HepG2 (cell line): Measurements from ENCODE around the gene POU2F2.

ENCODE experiments used
- ATF1 ChIP-seq: IDR thresholded peaks from 2 replicates; pipeline ENCODE4 v1.6.1; 2016; ENCODE audit warnings: mild to moderate bottlenecking, control low read depth
- BHLHE40 ChIP-seq: IDR thresholded peaks from 2 replicates; pipeline ENCODE4 v1.6.1; 2011; ENCODE audit warnings: low read length, improper control_type of control experiment
- HOXA7 ChIP-seq: sonication (generic); formaldehyde crosslinking; IDR thresholded peaks from 2 replicates; pipeline ENCODE4 v1.8.1; 2022; ENCODE audit warnings: mild to moderate bottlenecking, missing genetic modification reagents, moderate library complexity
- JUND ChIP-seq: sonication (generic); formaldehyde crosslinking; IDR thresholded peaks from 2 replicates; pipeline ENCODE4 v1.8.0; 2022; ENCODE audit warnings: mild to moderate bottlenecking, missing genetic modification reagents
- NFRKB ChIP-seq: fragments of 450-650 bp; IDR thresholded peaks from 2 replicates; pipeline ENCODE4 v1.6.1; 2017
- REL ChIP-seq: sonication (generic); formaldehyde crosslinking; conservative IDR thresholded peaks from 2 replicates; pipeline ENCODE4 v1.8.0; 2022; ENCODE audit warnings: mild to moderate bottlenecking, missing genetic modification reagents, moderate library complexity
- ZNF24 ChIP-seq: fragments of 450-650 bp; IDR thresholded peaks from 2 replicates; pipeline ENCODE4 v1.6.1; 2017; ENCODE audit warnings: antibody characterized with exemption, mild to moderate bottlenecking
- ZNF543 ChIP-seq: sonication (generic); formaldehyde crosslinking; IDR thresholded peaks from 2 replicates; pipeline ENCODE4 v1.4.0; 2020; ENCODE audit warnings: mild to moderate bottlenecking, missing genetic modification reagents
- TF ChIP-seq, protein P1 (sequence below): sonication (generic); formaldehyde crosslinking; IDR thresholded peaks from 2 replicates; pipeline ENCODE4 v1.5.0; 2020; ENCODE audit warnings: mild to moderate bottlenecking, missing genetic modification reagents, moderate library complexity
- TF ChIP-seq, protein P2 (sequence below): sonication (generic); IDR thresholded peaks from 2 replicates; pipeline ENCODE4 v1.6.1; 2016; ENCODE audit warnings: low read depth, borderline replicate concordance
- TF ChIP-seq, protein P3 (sequence below): sonication (generic); formaldehyde crosslinking; conservative IDR thresholded peaks from 2 replicates; pipeline ENCODE4 v1.8.1; 2023; ENCODE audit warnings: missing genetic modification reagents

DNA sequence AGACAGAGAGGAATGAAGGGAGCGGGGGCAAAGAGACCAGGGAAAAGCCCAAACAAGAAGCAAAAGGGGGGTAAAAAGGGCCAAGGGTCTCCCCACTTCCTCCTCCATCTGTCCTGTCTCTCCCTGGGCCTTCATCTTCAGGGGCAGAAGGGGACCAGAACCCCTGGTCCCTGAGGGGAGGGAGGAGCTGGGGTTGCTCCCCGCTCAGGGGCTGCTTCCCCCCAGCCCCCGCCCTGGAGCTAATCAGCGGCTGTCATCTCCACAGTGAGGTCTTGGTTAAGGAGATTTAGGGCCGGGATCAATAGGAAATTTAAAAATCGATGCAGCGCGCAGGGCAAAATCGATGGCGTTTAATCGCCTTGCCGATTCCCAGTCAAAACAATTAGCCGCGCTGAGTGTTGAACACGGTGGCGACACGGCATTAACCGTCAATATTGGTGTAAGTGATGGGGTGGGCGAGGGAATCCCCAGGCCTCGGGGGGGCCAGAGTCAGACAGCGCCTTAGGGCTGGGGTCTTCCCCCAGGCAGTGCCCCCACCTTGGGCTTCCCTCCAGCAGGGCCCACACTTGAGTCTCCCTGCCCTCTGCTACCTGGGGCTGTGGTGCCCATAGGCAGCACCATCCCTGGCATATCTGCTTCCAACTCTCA, 29.5 kb upstream of the POU2F2 start:
- TF ChIP-seq NFRKB (no peak), ZNF543 (CRISPR knock-in tag) (no peak), JUND (CRISPR knock-in tag) (no peak), ATF1 (CRISPR knock-in tag) (no peak), HOXA7 (no peak), BHLHE40 (no peak), REL (CRISPR knock-in tag) (no peak), ZNF24 (no peak)
- TF ChIP-seq, protein P1, sequence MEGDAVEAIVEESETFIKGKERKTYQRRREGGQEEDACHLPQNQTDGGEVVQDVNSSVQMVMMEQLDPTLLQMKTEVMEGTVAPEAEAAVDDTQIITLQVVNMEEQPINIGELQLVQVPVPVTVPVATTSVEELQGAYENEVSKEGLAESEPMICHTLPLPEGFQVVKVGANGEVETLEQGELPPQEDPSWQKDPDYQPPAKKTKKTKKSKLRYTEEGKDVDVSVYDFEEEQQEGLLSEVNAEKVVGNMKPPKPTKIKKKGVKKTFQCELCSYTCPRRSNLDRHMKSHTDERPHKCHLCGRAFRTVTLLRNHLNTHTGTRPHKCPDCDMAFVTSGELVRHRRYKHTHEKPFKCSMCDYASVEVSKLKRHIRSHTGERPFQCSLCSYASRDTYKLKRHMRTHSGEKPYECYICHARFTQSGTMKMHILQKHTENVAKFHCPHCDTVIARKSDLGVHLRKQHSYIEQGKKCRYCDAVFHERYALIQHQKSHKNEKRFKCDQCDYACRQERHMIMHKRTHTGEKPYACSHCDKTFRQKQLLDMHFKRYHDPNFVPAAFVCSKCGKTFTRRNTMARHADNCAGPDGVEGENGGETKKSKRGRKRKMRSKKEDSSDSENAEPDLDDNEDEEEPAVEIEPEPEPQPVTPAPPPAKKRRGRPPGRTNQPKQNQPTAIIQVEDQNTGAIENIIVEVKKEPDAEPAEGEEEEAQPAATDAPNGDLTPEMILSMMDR (CRISPR knock-in tag), result no peak
- TF ChIP-seq, protein P2, sequence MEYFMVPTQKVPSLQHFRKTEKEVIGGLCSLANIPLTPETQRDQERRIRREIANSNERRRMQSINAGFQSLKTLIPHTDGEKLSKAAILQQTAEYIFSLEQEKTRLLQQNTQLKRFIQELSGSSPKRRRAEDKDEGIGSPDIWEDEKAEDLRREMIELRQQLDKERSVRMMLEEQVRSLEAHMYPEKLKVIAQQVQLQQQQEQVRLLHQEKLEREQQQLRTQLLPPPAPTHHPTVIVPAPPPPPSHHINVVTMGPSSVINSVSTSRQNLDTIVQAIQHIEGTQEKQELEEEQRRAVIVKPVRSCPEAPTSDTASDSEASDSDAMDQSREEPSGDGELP, result no peak
- TF ChIP-seq, protein P3, sequence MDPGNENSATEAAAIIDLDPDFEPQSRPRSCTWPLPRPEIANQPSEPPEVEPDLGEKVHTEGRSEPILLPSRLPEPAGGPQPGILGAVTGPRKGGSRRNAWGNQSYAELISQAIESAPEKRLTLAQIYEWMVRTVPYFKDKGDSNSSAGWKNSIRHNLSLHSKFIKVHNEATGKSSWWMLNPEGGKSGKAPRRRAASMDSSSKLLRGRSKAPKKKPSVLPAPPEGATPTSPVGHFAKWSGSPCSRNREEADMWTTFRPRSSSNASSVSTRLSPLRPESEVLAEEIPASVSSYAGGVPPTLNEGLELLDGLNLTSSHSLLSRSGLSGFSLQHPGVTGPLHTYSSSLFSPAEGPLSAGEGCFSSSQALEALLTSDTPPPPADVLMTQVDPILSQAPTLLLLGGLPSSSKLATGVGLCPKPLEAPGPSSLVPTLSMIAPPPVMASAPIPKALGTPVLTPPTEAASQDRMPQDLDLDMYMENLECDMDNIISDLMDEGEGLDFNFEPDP (CRISPR knock-in tag), result no peak
